Endodermal cell (in vitro differentiated cells): ENCODE results near the gene TNKS1BP1. TPM values are rescaled to one million over a fixed set of nuclear protein-coding genes. Genes with fewer than 3 reads are reported as not detected.

ENCODE experiments used
- DNase-seq: peaks from one replicate; pipeline ENCODE4 v3.0.0-alpha.2; 2017
- H3K27ac ChIP-seq: 2 replicates; pipeline ENCODE4 v1.5.1; 2013; ENCODE audit warnings: mild to moderate bottlenecking, low read depth, low read length, moderate library complexity
- H3K27me3 ChIP-seq: 2 replicates; pipeline ENCODE4 v1.6.1; 2013; ENCODE audit warnings: mild to moderate bottlenecking, low read length, moderate library complexity; ENCODE audit not compliant: insufficient read depth, control insufficient read depth, poor library complexity, severe bottlenecking
- H3K36me3 ChIP-seq: 2 replicates; pipeline ENCODE4 v1.7.0; 2013; ENCODE audit warnings: mild to moderate bottlenecking, low read length, moderate library complexity; ENCODE audit not compliant: control insufficient read depth, insufficient read depth
- H3K4me1 ChIP-seq: one replicate; pipeline ENCODE4 v1.7.0; 2013; ENCODE audit warnings: low read length; ENCODE audit not compliant: control insufficient read depth, insufficient read depth
- H3K4me3 ChIP-seq: 2 replicates; pipeline ENCODE4 v1.5.1; 2013; ENCODE audit warnings: mild to moderate bottlenecking, low read length, moderate library complexity
- H3K9ac ChIP-seq: 2 replicates; pipeline ENCODE4 v1.6.1; 2013; ENCODE audit warnings: mild to moderate bottlenecking, low read length, moderate library complexity; ENCODE audit not compliant: poor library complexity, severe bottlenecking; ENCODE audit errors: extremely low read depth
- H3K9me3 ChIP-seq: 2 replicates; pipeline ENCODE4 v1.6.1; 2013; ENCODE audit warnings: mild to moderate bottlenecking, low read length, moderate library complexity; ENCODE audit not compliant: control insufficient read depth
- H3K27ac Mint-ChIP-seq: 2 replicates; pipeline ENCODE4 v1.8.0; 2020; ENCODE audit warnings: mixed read lengths
- H3K27me3 Mint-ChIP-seq: 2 replicates; pipeline ENCODE4 v1.8.0; 2021; ENCODE audit warnings: mild to moderate bottlenecking, mixed read lengths; ENCODE audit not compliant: insufficient read depth
- H3K36me3 Mint-ChIP-seq: 2 replicates; pipeline ENCODE4 v1.8.0; 2020; ENCODE audit warnings: low read depth, mixed read lengths
- H3K4me1 Mint-ChIP-seq: 2 replicates; pipeline ENCODE4 v1.8.0; 2020; ENCODE audit warnings: mixed read lengths
- H3K4me3 Mint-ChIP-seq: 2 replicates; pipeline ENCODE4 v1.8.0; 2020; ENCODE audit warnings: mild to moderate bottlenecking, moderate library complexity, mixed read lengths
- H3K9me3 Mint-ChIP-seq: 2 replicates; pipeline ENCODE4 v1.8.0; 2020; ENCODE audit warnings: mild to moderate bottlenecking, mixed read lengths
- WGBS, 2 experiments: methylation state at CpG; one replicate each; pipeline versions ENCODE4 v1.1.5 to v1.1.7; 2013; ENCODE audit warnings: missing lambda C conversion rate in 2 of 2, mixed read lengths in 1 of 2; ENCODE audit not compliant: insufficient coverage in 1 of 2, insufficient read length in 1 of 2; 5-methylcytosine and 5-hydroxymethylcytosine counted together
- total RNA-seq, 2 donors: library from RNA; stranded (reverse); fragmentation: NEBNext Ultra II Directional in 1 of 2; extraction: Animal tissue kit (Norgen Biotek cat#: 25700) in 1 of 2; gene quantifications; 2 replicates in 1 of 2; 3 replicates in 1 of 2; pipeline ENCODE4 v1.2.1, GENCODE V29; 2021
- TF ChIP-seq, protein P1 (sequence below): fragments of 200-600 bp; sonication (generic); conservative IDR thresholded peaks from 2 replicates; pipeline ENCODE4 v1.5.0; 2021; ENCODE audit warnings: antibody characterized with exemption, mild to moderate bottlenecking

TNKS1BP1 gene
- total RNA-seq, 2 donors from 2014 or later = 60.4 to 73.8 TPM

DNA sequence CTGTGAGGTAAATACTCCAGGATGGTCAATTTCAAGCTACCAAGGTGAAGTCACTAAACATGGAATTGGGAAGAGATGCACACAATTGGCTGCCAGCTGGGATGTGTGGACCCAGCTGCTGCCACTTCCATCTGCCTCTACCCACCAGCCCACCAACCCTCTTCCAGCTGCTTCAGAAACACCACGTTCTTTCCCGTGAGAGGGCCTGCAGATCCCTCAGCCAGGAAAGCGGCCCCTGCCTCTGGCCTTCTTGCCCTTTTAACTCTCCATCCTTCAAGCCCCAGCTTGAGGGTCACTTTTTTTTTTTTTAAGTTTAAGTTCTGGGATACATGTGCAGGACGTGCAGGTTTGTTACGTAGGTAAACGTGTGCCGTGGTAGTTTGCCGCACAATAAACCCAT, 36.2 kb upstream of the TNKS1BP1 start:
- no peaks in the 10 kb centered on the region for H3K9me3 ChIP-seq
- no peaks in the 10 kb centered on the region for H3K36me3 Mint-ChIP-seq
- no peak overlapping the region for H3K27ac Mint-ChIP-seq
- H3K9me3 Mint-ChIP-seq = no peaks in the 10 kb centered on the region
- H3K27me3 ChIP-seq = peaks cover 22% of the 10 kb centered on the region
- H3K9ac ChIP-seq = no peak overlapping the region
- H3K4me3 Mint-ChIP-seq = no peak overlapping the region
- H3K27ac ChIP-seq = no peak overlapping the region
- 97 to 100% methylated on average over 8 of the region's 8 CpGs for WGBS, 2 experiments
- H3K4me3 ChIP-seq = no peak overlapping the region
- peaks cover 32% of the 10 kb centered on the region for H3K27me3 Mint-ChIP-seq
- H3K4me1 Mint-ChIP-seq = peaks cover 40% of the 10 kb centered on the region
- TF ChIP-seq, protein P1, sequence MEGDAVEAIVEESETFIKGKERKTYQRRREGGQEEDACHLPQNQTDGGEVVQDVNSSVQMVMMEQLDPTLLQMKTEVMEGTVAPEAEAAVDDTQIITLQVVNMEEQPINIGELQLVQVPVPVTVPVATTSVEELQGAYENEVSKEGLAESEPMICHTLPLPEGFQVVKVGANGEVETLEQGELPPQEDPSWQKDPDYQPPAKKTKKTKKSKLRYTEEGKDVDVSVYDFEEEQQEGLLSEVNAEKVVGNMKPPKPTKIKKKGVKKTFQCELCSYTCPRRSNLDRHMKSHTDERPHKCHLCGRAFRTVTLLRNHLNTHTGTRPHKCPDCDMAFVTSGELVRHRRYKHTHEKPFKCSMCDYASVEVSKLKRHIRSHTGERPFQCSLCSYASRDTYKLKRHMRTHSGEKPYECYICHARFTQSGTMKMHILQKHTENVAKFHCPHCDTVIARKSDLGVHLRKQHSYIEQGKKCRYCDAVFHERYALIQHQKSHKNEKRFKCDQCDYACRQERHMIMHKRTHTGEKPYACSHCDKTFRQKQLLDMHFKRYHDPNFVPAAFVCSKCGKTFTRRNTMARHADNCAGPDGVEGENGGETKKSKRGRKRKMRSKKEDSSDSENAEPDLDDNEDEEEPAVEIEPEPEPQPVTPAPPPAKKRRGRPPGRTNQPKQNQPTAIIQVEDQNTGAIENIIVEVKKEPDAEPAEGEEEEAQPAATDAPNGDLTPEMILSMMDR = no peak
- no peaks in the 10 kb centered on the region for H3K36me3 ChIP-seq
- peaks cover 13% of the 10 kb centered on the region for H3K4me1 ChIP-seq
- no peak for DNase-seq

DNA sequence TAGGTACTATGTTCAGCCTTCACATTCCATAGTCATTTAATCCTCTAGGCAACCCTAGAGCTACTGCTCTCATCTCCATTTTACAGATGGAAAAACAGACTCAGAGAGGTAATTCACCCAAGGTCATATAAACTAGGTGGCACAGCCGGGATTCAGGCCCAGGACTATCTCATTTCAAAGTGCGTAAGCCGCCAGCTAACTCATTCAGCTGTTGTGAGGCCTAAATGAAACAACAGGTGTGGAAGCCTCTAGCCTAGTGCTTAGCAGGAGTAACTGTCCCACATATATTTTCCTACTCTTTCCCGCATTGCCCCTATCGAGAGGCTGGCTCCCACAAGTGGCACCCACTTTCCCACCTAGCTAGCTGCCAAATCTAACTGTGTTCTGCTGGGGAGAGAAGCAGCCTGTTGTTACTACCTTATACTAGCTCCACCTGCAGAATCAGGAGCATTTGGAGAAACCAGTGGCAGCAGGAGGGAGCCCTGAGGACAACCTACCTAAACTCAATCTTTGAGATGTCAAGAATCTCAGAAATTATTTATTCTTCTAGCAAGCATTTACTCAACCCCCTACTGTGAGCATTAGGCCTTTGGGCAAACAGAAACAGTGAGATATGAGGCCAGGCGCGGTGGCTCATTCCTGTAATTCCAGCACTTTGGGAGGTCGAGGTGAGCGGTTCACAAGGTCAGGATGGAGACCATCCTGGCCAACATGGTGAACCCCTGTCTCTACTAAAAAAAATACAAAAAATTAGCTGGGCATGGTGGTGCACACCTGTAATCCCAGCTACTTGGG, 35.3 kb upstream of the TNKS1BP1 start:
- H3K4me1 Mint-ChIP-seq = peaks cover 36% of the 10 kb centered on the region
- DNase-seq = no peak
- Histone ChIP-seq H3K4me1 (peaks cover 10% of the 10 kb centered on the region), H3K4me3 (no peak overlapping the region), H3K9ac (no peak overlapping the region), H3K27me3 (peaks cover 21% of the 10 kb centered on the region), H3K9me3 (no peaks in the 10 kb centered on the region), H3K27ac (no peak overlapping the region), H3K36me3 (no peaks in the 10 kb centered on the region)
- peaks cover 32% of the 10 kb centered on the region for H3K27me3 Mint-ChIP-seq
- no peaks in the 10 kb centered on the region for H3K36me3 Mint-ChIP-seq
- H3K27ac Mint-ChIP-seq = peak overlapping the region; percentile 64
- no peaks in the 10 kb centered on the region for H3K9me3 Mint-ChIP-seq
- WGBS, 2 experiments = 77 to 84% methylated on average over 6 to 9 of the region's 9 CpGs
- no peak overlapping the region for H3K4me3 Mint-ChIP-seq
- TF ChIP-seq, protein P1 = no peak

DNA sequence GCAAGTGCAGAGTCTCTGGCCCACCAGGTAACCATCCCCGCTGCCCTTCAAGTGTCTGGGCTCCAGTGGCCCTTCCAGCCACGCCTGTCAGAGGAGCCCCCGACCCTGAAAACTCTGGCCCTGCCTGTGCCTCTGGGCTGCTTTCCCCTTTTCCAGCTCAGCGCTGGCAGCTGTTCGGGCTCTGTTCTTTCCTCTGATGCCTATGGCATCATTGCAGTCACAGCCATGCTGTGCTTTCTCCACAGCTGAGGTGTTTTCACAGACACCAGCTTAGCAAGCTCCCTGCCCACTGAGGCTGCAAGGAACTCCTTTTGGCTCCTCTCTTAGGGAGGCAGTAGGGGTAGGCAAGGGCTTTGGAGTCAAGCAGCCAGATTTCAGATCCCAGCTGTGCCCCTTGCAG, 34.6 kb upstream of the TNKS1BP1 start:
- Histone ChIP-seq H3K9me3 (no peaks in the 10 kb centered on the region), H3K4me3 (no peak overlapping the region), H3K27me3 (peaks cover 21% of the 10 kb centered on the region), H3K36me3 (no peaks in the 10 kb centered on the region), H3K9ac (no peak overlapping the region), H3K27ac (no peak overlapping the region), H3K4me1 (peaks cover 10% of the 10 kb centered on the region)
- Mint-ChIP-seq H3K4me1 (peaks cover 30% of the 10 kb centered on the region), H3K27me3 (peaks cover 30% of the 10 kb centered on the region), H3K36me3 (no peaks in the 10 kb centered on the region), H3K4me3 (no peak overlapping the region), H3K9me3 (no peaks in the 10 kb centered on the region), H3K27ac (no peak overlapping the region)
- WGBS, 2 experiments = 89 to 94% methylated on average over 3 to 5 of the region's 5 CpGs
- no peak for DNase-seq
- TF ChIP-seq, protein P1 = no peak
